OCI-LY7 (cell line): ENCODE data around the gene FRMPD4. TPM values are rescaled to one million over a fixed set of nuclear protein-coding genes. Genes with fewer than 3 reads are reported as not detected.

Experiments
- BruUV-seq: library from RNA; stranded (reverse); fragments of 400-500 nt; replicated peaks from 2 replicates; lab custom pipeline; 2021; lab: Mats Ljungman, UMichigan
- CTCF ChIA-PET: fragments of 300-600 bp; sonication (Branson Sonifier 250); formaldehyde crosslinking; loops from one replicate; lab custom pipeline; 2022; ENCODE audit warnings: antibody characterized with exemption; ENCODE audit not compliant: unreplicated experiment; lab: Charles Lee
- POLR2A ChIA-PET: fragments of 300-600 bp; sonication (Branson Sonifier 250); formaldehyde crosslinking; loops from one replicate; lab custom pipeline; 2022; ENCODE audit warnings: antibody characterized with exemption; lab: Charles Lee
- DNase-seq: peaks from one replicate; pipeline ENCODE4 v3.0.0-alpha.2; 2015; ENCODE audit warnings: low spot score
- H2AFZ ChIP-seq: fragments of 200-600 bp; sonication (generic), shearing (Covaris generic); 2 replicates; pipeline ENCODE4 v1.6.1; 2014; ENCODE audit warnings: mild to moderate bottlenecking, antibody characterized with exemption, low read length, moderate library complexity
- H3K27ac ChIP-seq: fragments of 200-600 bp; sonication (generic); 2 replicates; pipeline ENCODE4 v1.5.1; 2014; ENCODE audit warnings: mixed run types, low read depth, mild to moderate bottlenecking, moderate library complexity, low read length, inconsistent platforms; ENCODE audit not compliant: poor library complexity, severe bottlenecking
- H3K36me3 ChIP-seq: fragments of 200-600 bp; sonication (generic); 2 replicates; pipeline ENCODE4 v1.6.1; 2014; ENCODE audit warnings: mild to moderate bottlenecking, antibody characterized with exemption, low read length, moderate library complexity, mixed read lengths; ENCODE audit not compliant: insufficient read depth
- H3K4me1 ChIP-seq: fragments of 200-600 bp; sonication (generic); 2 replicates; pipeline ENCODE4 v1.5.1; 2014; ENCODE audit warnings: mild to moderate bottlenecking, low read length; ENCODE audit not compliant: insufficient read depth, poor library complexity, severe bottlenecking
- H3K4me2 ChIP-seq: fragments of 200-600 bp; sonication (generic); 2 replicates; pipeline ENCODE4 v1.6.1; 2014; ENCODE audit warnings: mild to moderate bottlenecking, low read length
- H3K4me3 ChIP-seq: fragments of 200-600 bp; sonication (generic); 2 replicates; pipeline ENCODE4 v1.5.1; 2014; ENCODE audit warnings: mild to moderate bottlenecking, low read depth, low read length; ENCODE audit not compliant: poor library complexity, severe bottlenecking
- H3K79me2 ChIP-seq: fragments of 200-600 bp; sonication (generic); 2 replicates; pipeline ENCODE4 v1.6.1; 2016; ENCODE audit warnings: low read depth, mild to moderate bottlenecking, low read length, moderate library complexity, mixed read lengths; ENCODE audit not compliant: insufficient read depth
- H3K9me2 ChIP-seq: fragments of 200-600 bp; sonication (generic); 2 replicates; pipeline ENCODE4 v1.6.1; 2016; ENCODE audit warnings: mild to moderate bottlenecking, low read length, mixed read lengths; ENCODE audit not compliant: insufficient read depth
- H3K9me3 ChIP-seq: fragments of 200-600 bp; sonication (generic); 2 replicates; pipeline ENCODE4 v1.6.1; 2014; ENCODE audit warnings: mild to moderate bottlenecking, mixed run types, low read length, mixed read lengths
- H4K20me1 ChIP-seq: fragments of 200-600 bp; sonication (generic); 2 replicates; pipeline ENCODE4 v1.6.1; 2014; ENCODE audit warnings: mild to moderate bottlenecking, antibody characterized with exemption, low read length, moderate library complexity, mixed read lengths; ENCODE audit not compliant: insufficient read depth
- CTCF ChIP-seq: fragments of 200-600 bp; sonication (generic); conservative IDR thresholded peaks from 2 replicates; pipeline ENCODE4 v1.5.1; 2014; ENCODE audit warnings: mild to moderate bottlenecking, antibody characterized with exemption, low read length, moderate library complexity, mixed read lengths
- EZH2phosphoT487 ChIP-seq: fragments of 200-600 bp; sonication (generic); IDR thresholded peaks from 2 replicates; pipeline ENCODE4 v1.6.1; 2018; ENCODE audit warnings: low read depth, borderline replicate concordance, mild to moderate bottlenecking, mixed run types, antibody characterized with exemption, low read length, moderate library complexity, mixed read lengths
- intact Hi-C: fragments of 100-400 bp; cut with micrococcal nuclease; formaldehyde crosslinking; loops from one replicate; pipeline ENCODE4 v1.10.0; 2022; ENCODE audit not compliant: unreplicated experiment
- total RNA-seq, 2 experiments: library from RNA; depleted of rRNA in 1 of 2; stranded (reverse); fragments of >200 nt in 1 of 2; shearing (Covaris generic) in 1 of 2; gene quantifications; 2 replicates each; pipeline ENCODE4 v1.2.3, GENCODE V29; 2014 to 2022

The FRMPD4 gene
- total RNA-seq, 2 experiments from 2014 or later = not detected

- TF ChIP-seq CTCF = no peak
- no peak for TF ChIP-seq EZH2phosphoT487
- no peaks in the 10 kb centered on the region for H3K9me2 ChIP-seq
- H3K4me3 ChIP-seq = no peak overlapping the region
- H3K27ac ChIP-seq = no peak overlapping the region
- CTCF ChIA-PET = no interaction called here
- DNase-seq = no peak
- H4K20me1 ChIP-seq = no peaks in the 10 kb centered on the region
- intact Hi-C loops = no loop called here
- POLR2A ChIA-PET = interaction anchor here (0.6 to 0.7 kb wide), 2 partner anchors 19 to 65 kb away, joined by 3 to 6 read pairs; no protein-coding TSS in a partner anchor
- H3K4me2 ChIP-seq = no peak overlapping the region
- H2AFZ ChIP-seq = no peak overlapping the region
- no peaks in the 10 kb centered on the region for H3K79me2 ChIP-seq
- BruUV-seq = no TSS peak
- no peaks in the 10 kb centered on the region for H3K36me3 ChIP-seq
- no peaks in the 10 kb centered on the region for H3K9me3 ChIP-seq
- H3K4me1 ChIP-seq = no peaks in the 10 kb centered on the region
These were observed 283.6 kb downstream of the FRMPD4 start for GRCh38 chrX:12421918-12422317.

- no peak overlapping the region for H3K4me2 ChIP-seq
- H3K9me3 ChIP-seq = no peaks in the 10 kb centered on the region
- no peak for TF ChIP-seq CTCF
- TF ChIP-seq EZH2phosphoT487 = no peak
- H3K36me3 ChIP-seq = no peaks in the 10 kb centered on the region
- no peak overlapping the region for H2AFZ ChIP-seq
- BruUV-seq = no TSS peak
- no peak overlapping the region for H3K4me3 ChIP-seq
- H3K4me1 ChIP-seq = no peaks in the 10 kb centered on the region
- no peaks in the 10 kb centered on the region for H3K9me2 ChIP-seq
- no peak for DNase-seq
- POLR2A ChIA-PET = no interaction called here
- no peak overlapping the region for H3K27ac ChIP-seq
- CTCF ChIA-PET = no interaction called here
- H3K79me2 ChIP-seq = no peaks in the 10 kb centered on the region
- intact Hi-C loops = no loop called here
- H4K20me1 ChIP-seq = no peaks in the 10 kb centered on the region
These were observed 285.1 kb downstream of the FRMPD4 start for GRCh38 chrX:12423346-12423745.

GRCh38 chrX:12425496-12425895 lies 287.2 kb downstream of the FRMPD4 start:
- Histone ChIP-seq H3K9me2 (no peaks in the 10 kb centered on the region), H3K4me1 (no peaks in the 10 kb centered on the region), H3K9me3 (no peaks in the 10 kb centered on the region), H3K79me2 (no peaks in the 10 kb centered on the region), H3K4me2 (no peak overlapping the region), H3K27ac (no peak overlapping the region), H4K20me1 (no peaks in the 10 kb centered on the region), H3K4me3 (no peak overlapping the region), H2AFZ (no peak overlapping the region), H3K36me3 (no peaks in the 10 kb centered on the region)
- intact Hi-C loops = no loop called here
- no TSS peak for BruUV-seq
- DNase-seq = no peak
- CTCF ChIA-PET = no interaction called here
- TF ChIP-seq EZH2phosphoT487 (no peak), CTCF (no peak)
- POLR2A ChIA-PET = no interaction called here
